Measurements from ENCODE around the gene GFY. TPM values are rescaled to one million over a fixed set of nuclear protein-coding genes. Genes with fewer than 3 reads are reported as not detected.

GFY gene
- total RNA-seq, 2 experiments from 2014 or later = not detected

DNA sequence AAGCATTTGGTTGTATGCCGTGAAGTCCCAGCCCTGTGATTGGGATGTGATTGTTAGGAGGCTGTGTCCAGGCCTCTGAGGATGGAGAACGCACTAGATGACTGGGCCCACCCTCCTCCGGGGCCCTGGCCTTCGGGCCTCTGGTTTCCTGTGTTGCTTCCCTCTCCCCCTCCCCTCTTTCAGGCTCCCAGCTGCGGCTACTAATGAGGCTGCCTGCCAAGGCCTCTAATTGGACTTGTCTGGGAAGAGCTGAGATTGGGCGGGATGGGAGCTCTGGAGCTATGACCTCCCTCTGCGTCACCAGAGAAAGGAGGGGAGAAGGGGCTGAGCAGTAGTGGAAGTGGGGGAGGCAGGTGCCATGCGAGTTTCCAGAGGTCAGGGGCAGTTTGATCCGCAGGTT, 11.8 kb upstream of the GFY start:
- H3K9me3 Mint-ChIP-seq = no peaks in the 10 kb centered on the region
- H3K27me3 Mint-ChIP-seq (ENCODE audit: low read depth) = no peaks in the 10 kb centered on the region
- intact Hi-C loops (cut with micrococcal nuclease) = no loop called here
- no peak overlapping the region for H3K4me3 Mint-ChIP-seq
- no peak overlapping the region for H3K27ac Mint-ChIP-seq
- H3K36me3 Mint-ChIP-seq (ENCODE audit: low read depth) = no peaks in the 10 kb centered on the region
- DNase-seq = no peak
- peaks cover 36% of the 10 kb centered on the region for H3K4me1 Mint-ChIP-seq (ENCODE audit: low read depth)
- CTCF ChIA-PET = interaction anchor here (0.6 to 0.7 kb wide), 2 partner anchors 55 to 188 kb away, joined by 3 read pairs; no protein-coding TSS in a partner anchor

DNA sequence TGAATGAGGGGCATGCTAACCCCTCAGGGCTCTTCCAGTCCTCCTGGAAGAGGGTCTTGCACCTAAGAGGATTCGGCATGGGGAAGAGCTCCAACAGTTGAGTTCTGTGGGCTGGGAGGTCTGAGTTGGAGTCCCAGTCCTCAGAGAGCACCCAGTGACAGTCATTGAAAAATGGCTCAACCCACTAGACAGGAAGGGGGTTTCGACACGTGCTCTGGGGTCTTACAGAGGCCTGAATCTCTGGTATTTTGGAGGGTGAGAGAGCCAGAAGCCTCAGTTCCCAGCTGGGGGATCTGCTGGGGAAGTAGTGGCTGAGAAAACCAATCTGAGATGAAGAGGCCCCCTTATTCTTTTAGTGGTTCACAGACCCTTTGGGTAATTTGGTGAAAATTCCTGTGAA, 10.9 kb upstream of the GFY start:
- CTCF ChIA-PET = no interaction called here
- Mint-ChIP-seq H3K4me3 (no peak overlapping the region), H3K36me3 (ENCODE audit: low read depth) (no peaks in the 10 kb centered on the region), H3K4me1 (ENCODE audit: low read depth) (peaks cover 27% of the 10 kb centered on the region), H3K9me3 (no peaks in the 10 kb centered on the region), H3K27ac (no peak overlapping the region), H3K27me3 (ENCODE audit: low read depth) (no peaks in the 10 kb centered on the region)
- intact Hi-C loops (cut with micrococcal nuclease) = no loop called here
- DNase-seq = no peak

DNA sequence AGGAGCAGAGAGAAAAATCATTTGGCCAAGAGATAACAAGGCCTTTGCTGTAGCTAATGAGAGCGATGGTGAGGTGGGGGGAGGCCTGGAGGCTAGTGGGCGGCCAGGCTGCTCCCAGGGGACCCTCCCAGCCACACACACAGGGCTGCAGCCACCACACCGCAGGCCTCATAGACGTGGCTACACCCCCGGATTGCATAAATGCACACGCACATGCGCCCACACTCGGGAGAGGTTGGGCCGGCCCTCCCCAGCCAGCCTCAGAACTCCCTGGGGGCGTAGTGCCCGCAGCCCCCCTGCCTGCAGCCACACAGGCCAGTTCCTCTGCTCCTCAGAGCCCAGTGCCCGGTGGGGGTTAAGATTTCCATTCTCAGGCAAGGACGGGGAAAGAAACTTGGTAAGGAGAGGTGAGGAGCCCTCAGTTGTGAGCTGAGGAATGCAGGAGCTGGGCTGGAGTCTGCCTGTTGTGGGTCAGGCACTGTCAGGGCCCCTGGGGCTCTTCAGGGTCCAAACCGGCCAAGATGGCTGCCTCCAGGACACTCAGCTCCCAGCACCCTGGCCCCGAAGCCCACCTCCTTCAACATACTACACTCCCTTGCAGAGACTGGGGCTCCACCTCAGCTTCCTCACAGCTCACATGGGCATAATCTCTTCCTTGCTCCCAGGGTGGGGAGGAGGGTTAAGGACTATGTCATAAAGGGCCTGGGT, 9.9 kb upstream of the GFY start:
- Mint-ChIP-seq H3K4me1 (ENCODE audit: low read depth) (peaks cover 18% of the 10 kb centered on the region), H3K36me3 (ENCODE audit: low read depth) (no peaks in the 10 kb centered on the region), H3K9me3 (no peaks in the 10 kb centered on the region), H3K4me3 (no peak overlapping the region), H3K27ac (no peak overlapping the region), H3K27me3 (ENCODE audit: low read depth) (peaks cover 6% of the 10 kb centered on the region)
- CTCF ChIA-PET = no interaction called here
- intact Hi-C loops (cut with micrococcal nuclease) = no loop called here
- DNase-seq = no peak

DNA sequence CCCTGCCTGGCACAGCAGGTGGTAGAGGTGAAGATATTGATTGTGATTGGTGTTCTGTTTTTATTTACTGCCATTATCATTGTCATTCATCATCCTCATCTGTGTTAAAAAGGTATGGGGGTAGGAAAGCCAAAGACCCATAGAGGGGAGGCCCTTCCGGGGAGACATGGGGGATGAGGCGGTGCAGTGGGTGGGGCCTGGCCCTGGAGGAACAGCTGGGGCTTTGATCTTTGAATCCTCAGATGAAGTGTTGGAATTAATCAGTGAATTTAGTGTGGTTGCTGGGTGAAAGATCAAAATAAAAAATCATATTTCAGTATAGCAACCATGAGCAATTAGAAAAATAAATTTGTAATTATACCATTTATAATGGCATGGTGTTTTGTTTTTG, 9.4 kb upstream of the GFY start:
- intact Hi-C loops (cut with micrococcal nuclease) = no loop called here
- Mint-ChIP-seq H3K4me1 (ENCODE audit: low read depth) (peaks cover 20% of the 10 kb centered on the region), H3K27ac (no peak overlapping the region), H3K27me3 (ENCODE audit: low read depth) (peaks cover 11% of the 10 kb centered on the region), H3K36me3 (ENCODE audit: low read depth) (no peaks in the 10 kb centered on the region), H3K9me3 (no peaks in the 10 kb centered on the region), H3K4me3 (no peak overlapping the region)
- CTCF ChIA-PET = no interaction called here
- no peak for DNase-seq

DNA sequence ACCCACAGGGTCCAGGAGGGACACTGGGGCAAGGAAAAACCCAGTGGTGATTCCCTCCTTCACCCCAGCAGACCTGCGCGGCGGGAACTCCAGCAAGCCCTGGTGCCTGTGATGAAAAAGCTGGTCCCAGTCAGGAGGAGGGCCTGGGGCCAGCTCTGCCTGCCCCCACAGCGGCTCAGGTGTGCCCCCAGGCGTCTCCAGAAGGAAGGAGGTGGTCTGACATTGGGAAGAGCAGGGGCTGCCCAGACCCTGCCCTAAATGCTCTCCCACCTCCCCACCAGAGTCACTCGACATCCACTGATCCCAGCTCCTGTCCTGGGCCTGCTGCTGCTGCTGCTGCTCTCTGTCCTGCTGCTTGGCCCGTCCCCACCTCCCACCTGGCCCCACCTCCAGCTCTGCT, 8.1 kb upstream of the GFY start:
- H3K4me1 Mint-ChIP-seq (ENCODE audit: low read depth) = peaks cover 19% of the 10 kb centered on the region
- intact Hi-C loops (cut with micrococcal nuclease) = no loop called here
- CTCF ChIA-PET = interaction anchor here (1.0 to 1.2 kb wide), 2 partner anchors 23 to 116 kb away, joined by 3 read pairs; no protein-coding TSS in a partner anchor

DNA sequence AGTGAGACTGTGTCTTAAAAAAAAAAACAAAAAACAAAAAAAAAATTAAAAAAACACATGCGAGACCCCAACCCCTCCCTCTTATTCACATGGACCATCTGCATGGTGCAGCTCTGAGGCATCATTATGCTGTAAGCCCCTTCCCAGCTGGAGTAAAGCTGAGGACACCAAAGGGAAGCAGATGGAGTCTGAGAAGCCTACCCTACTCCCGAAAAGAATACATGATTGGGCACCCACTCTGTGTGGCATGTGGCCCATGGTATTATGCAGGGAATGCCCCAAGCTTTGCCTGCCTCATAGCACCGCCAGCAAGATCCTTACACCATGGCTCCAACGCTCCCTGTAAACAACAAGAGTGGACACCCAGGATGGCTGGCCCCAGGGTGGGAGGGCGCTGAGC, 6.7 kb upstream of the GFY start:
- CTCF ChIA-PET = interaction anchor here (1.2 to 1.6 kb wide), 2 partner anchors 12 to 54 kb away, joined by 4 read pairs; no protein-coding TSS in a partner anchor
- intact Hi-C loops (cut with micrococcal nuclease) = no loop called here
- Mint-ChIP-seq H3K4me1 (ENCODE audit: low read depth) (peaks cover 21% of the 10 kb centered on the region), H3K27me3 (ENCODE audit: low read depth) (peaks cover 33% of the 10 kb centered on the region), H3K9me3 (no peaks in the 10 kb centered on the region), H3K36me3 (ENCODE audit: low read depth) (no peaks in the 10 kb centered on the region), H3K27ac (no peak overlapping the region), H3K4me3 (no peak overlapping the region)
- no peak for DNase-seq

More for the DNA sequence above, 8.1 kb upstream of the GFY start:
- Mint-ChIP-seq H3K27ac (no peak overlapping the region), H3K36me3 (ENCODE audit: low read depth) (no peaks in the 10 kb centered on the region), H3K4me3 (no peak overlapping the region), H3K9me3 (no peaks in the 10 kb centered on the region), H3K27me3 (ENCODE audit: low read depth) (peaks cover 23% of the 10 kb centered on the region)
- no peak for DNase-seq

DNA sequence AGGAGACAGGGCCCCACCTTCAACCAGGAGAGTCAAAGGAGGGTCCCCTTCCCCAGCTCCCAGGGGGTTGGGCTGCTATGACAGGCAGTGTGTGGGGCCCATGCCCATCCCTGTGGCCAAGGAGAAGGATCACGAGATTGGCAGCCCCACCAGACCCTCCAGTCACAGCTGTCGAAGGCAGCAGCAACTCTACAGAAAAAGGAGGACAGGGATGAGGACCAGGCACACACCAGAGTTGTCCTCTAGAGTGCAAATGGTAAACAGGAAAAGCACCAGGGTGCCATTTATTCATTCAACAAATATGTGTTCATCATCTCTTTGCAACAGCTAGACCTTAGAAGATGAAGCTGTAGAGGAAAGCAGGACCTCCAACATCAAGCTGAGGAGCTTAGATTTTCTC, 6.0 kb upstream of the GFY start:
- CTCF ChIA-PET = interaction anchor here (1.2 to 2.4 kb wide), 3 partner anchors 13 to 54 kb away, joined by 4 to 6 read pairs (median 4); no protein-coding TSS in a partner anchor
- no peak for DNase-seq
- Mint-ChIP-seq H3K27me3 (ENCODE audit: low read depth) (peaks cover 39% of the 10 kb centered on the region), H3K4me1 (ENCODE audit: low read depth) (peaks cover 27% of the 10 kb centered on the region), H3K27ac (no peak overlapping the region), H3K9me3 (no peaks in the 10 kb centered on the region), H3K36me3 (ENCODE audit: low read depth) (no peaks in the 10 kb centered on the region), H3K4me3 (no peak overlapping the region)
- intact Hi-C loops (cut with micrococcal nuclease) = no loop called here

DNA sequence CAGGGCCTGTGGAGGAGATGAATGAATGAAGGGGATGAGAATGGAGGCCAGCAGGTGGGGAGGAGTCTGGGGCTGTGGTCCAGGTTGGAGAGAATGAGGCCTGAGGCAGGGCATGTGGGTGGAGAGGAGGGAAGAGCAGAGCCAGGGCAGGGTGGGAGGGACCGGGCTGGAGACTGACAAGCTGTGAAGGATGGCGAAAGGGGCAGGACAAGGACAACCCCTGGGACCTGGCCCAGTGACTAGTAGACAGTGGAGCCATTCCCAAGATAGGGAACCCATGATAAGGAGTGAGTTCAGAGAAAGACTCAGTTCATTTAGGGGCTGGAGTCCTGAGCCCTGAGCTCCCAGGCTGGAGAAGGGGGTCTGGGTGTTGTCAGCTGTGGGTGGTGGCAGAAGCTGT, 5.0 kb upstream of the GFY start:
- Mint-ChIP-seq H3K27me3 (ENCODE audit: low read depth) (peaks cover 48% of the 10 kb centered on the region), H3K9me3 (no peaks in the 10 kb centered on the region), H3K27ac (no peak overlapping the region), H3K36me3 (ENCODE audit: low read depth) (no peaks in the 10 kb centered on the region), H3K4me1 (ENCODE audit: low read depth) (peaks cover 27% of the 10 kb centered on the region), H3K4me3 (no peak overlapping the region)
- intact Hi-C loops (cut with micrococcal nuclease) = no loop called here
- no peak for DNase-seq
- CTCF ChIA-PET = interaction anchor here (1.0 to 2.5 kb wide), 3 partner anchors 10 to 50 kb away, joined by 3 to 15 read pairs (median 6); no protein-coding TSS in a partner anchor

DNA sequence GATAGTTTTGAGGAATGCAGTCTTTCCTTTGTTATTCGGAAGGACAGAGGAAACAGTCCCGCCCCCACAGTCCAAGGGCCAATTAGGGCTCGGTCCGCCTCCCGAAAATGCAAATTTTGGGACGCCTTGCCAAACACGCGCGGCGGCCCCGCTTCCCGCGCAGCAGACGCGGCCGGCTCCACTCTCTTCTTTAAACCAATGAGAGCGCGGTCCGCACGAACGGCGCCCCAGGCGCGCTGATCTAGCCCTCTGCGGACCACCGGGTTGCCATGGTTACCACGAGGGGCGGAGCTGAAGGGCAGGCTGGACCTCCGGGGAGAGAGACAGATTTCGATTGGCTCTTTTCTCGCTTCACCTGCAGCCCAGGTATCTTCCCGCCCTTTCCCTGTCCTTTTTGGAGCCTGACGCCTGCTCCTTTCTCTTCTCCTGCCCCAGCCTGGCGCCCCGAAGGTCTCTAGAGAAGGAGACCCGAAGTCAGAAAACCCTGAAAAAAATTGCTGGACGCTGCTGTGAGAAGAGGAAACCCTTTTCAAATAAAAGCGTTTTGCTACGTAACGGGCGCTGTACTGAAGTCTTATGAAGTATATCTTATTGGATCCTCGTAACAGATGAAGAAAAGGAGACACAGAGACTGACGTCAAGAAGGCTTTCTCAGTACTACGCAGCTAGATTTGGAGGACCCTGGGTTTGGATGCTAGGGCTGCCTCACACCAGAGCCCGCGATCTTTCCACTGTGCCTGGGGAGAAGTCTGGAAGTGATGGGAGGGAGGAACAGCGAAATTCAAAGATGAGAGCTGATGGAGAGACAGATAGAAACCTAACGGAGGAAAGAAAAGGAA, 3.9 kb upstream of the GFY start:
- no peaks in the 10 kb centered on the region for H3K9me3 Mint-ChIP-seq
- peak overlapping the region; percentile 31 for H3K4me3 Mint-ChIP-seq
- H3K4me1 Mint-ChIP-seq (ENCODE audit: low read depth) = peaks cover 33% of the 10 kb centered on the region
- no peaks in the 10 kb centered on the region for H3K36me3 Mint-ChIP-seq (ENCODE audit: low read depth)
- DNase-seq = peak; percentile 60
- H3K27me3 Mint-ChIP-seq (ENCODE audit: low read depth) = peaks cover 58% of the 10 kb centered on the region
- H3K27ac Mint-ChIP-seq = no peak overlapping the region
- CTCF ChIA-PET = interaction anchor here (1.0 to 2.5 kb wide), 3 partner anchors 11 to 49 kb away, joined by 3 to 15 read pairs (median 6); no protein-coding TSS in a partner anchor
- intact Hi-C loops (cut with micrococcal nuclease) = no loop called here

DNA sequence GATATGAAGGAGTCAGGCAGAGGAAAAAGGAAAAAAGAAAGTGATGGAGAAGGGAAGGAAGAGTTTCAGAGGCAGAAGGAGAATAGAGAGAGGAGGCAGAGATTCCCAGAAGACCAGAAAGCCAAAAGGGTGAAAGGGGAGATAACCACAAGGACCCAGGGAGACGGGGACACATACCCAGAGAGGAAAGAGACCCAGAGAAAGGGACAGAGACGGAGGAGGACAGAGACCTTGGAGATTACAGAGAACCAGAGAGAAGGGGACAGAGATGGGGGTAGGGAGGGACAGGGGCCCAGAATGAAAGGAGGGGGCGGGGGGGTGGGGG, 3.3 kb upstream of the GFY start:
- Mint-ChIP-seq H3K27ac (no peak overlapping the region), H3K4me1 (ENCODE audit: low read depth) (peaks cover 36% of the 10 kb centered on the region), H3K9me3 (no peaks in the 10 kb centered on the region), H3K36me3 (ENCODE audit: low read depth) (no peaks in the 10 kb centered on the region), H3K27me3 (ENCODE audit: low read depth) (peaks cover 64% of the 10 kb centered on the region), H3K4me3 (peak overlapping the region; percentile 0)
- CTCF ChIA-PET = interaction anchor here (1.0 to 2.5 kb wide), 2 partner anchors 12 to 31 kb away, joined by 3 to 15 read pairs; no protein-coding TSS in a partner anchor
- no peak for DNase-seq
- intact Hi-C loops (cut with micrococcal nuclease) = loop anchor here (1.0 to 2.0 kb wide), 2 partner anchors 29 to 168 kb away; no protein-coding TSS in a partner anchor

DNA sequence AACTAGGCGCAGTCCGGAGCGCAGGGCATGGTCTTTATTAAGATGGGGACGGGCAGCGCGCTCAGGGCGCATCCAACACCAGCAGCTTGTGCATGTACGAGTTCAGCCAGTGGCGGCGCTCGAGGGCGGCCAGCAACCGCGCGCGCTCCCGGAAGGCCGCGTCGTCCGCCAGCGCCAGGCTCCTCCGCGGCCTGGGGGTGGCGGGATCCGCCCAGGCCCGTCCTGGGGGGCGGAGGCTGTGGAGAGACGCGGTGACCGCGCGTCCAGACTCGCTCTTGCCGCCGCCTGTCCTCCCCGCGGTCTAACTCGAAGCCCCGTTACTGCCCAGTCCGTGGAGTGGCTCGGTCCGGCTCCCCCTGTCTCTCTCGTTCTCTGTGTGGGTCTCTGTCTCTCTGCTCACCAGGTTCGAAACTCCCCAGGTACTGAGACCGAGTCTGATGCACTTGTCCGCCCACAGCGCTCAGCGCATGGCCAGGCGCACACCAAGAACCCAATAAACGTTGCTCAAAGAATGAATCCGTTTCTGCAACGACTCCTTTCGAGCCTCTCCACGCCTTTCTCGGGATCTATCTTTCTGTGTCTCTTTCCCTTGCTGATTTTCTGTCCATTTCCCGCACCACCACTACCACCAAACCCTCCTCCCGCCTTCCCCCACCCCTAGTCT, 2.6 kb upstream of the GFY start:
- intact Hi-C loops (cut with micrococcal nuclease) = loop anchor here (1.0 to 2.0 kb wide), 2 partner anchors 30 to 168 kb away; no protein-coding TSS in a partner anchor
- peaks cover 41% of the 10 kb centered on the region for H3K4me1 Mint-ChIP-seq (ENCODE audit: low read depth)
- no peak overlapping the region for H3K27ac Mint-ChIP-seq
- H3K27me3 Mint-ChIP-seq (ENCODE audit: low read depth) = peaks cover 70% of the 10 kb centered on the region
- H3K4me3 Mint-ChIP-seq = peak overlapping the region; percentile 65
- DNase-seq = peak; percentile 74
- H3K9me3 Mint-ChIP-seq = no peaks in the 10 kb centered on the region
- CTCF ChIA-PET = interaction anchor here (1.0 to 2.5 kb wide), 3 partner anchors 12 to 48 kb away, joined by 3 to 15 read pairs (median 6); no protein-coding TSS in a partner anchor
- H3K36me3 Mint-ChIP-seq (ENCODE audit: low read depth) = no peaks in the 10 kb centered on the region
